HCT116 (cell line): ENCODE results near the gene FAM227B. TPM values are rescaled to one million over a fixed set of nuclear protein-coding genes. Genes with fewer than 3 reads are reported as not detected.

Experiments
- total RNA-seq: library from RNA; stranded (reverse); gene quantifications from one replicate; pipeline ENCODE4 v1.2.1, GENCODE V29; 2021; ENCODE audit not compliant: unreplicated experiment

The FAM227B gene
- total RNA-seq, 1 experiment from 2014 or later = 6.9 TPM

Other genes starting within 250 kb of the FAM227B start
- gene FGF7, start 197.6 kb downstream of the FAM227B start, total RNA-seq = 0.49 TPM
- gene DTWD1, start 230 bp upstream of the FAM227B start, total RNA-seq = 34.5 TPM